ENCODE results near the gene NDRG2. TPM values are rescaled to one million over a fixed set of nuclear protein-coding genes. Genes with fewer than 3 reads are reported as not detected.
A peak's percentile ranks its signal among the peaks of the same experiment; 100 is the strongest.

NDRG2 gene
- total RNA-seq, 1 donor from 2014 or later, result 33.1 TPM

- H3K36me3 Mint-ChIP-seq (ENCODE audit: unreplicated experiment), result peaks cover 14% of the 10 kb centered on the region
These were observed 46.6 kb upstream of the NDRG2 start for GRCh38 chr14:21071225-21072030.

GRCh38 chr14:21070610-21071224 lies 45.9 kb upstream of the NDRG2 start:
- Mint-ChIP-seq H3K4me1 (ENCODE audit: low read depth, unreplicated experiment) (peaks cover 18% of the 10 kb centered on the region), H3K27ac (ENCODE audit: unreplicated experiment) (peak overlapping the region; percentile 87), H3K9me3 (ENCODE audit: unreplicated experiment) (peaks cover 17% of the 10 kb centered on the region), H3K4me3 (ENCODE audit: unreplicated experiment) (peak overlapping the region; percentile 93), H3K27me3 (ENCODE audit: unreplicated experiment) (peaks cover 24% of the 10 kb centered on the region), H3K36me3 (ENCODE audit: unreplicated experiment) (peaks cover 8% of the 10 kb centered on the region)
- peak; percentile 79 for DNase-seq
- peak; percentile 10 for TF ChIP-seq CTCF (IDR thresholded peaks at IDR 0.05; ENCODE audit: partially characterized antibody, unreplicated experiment)

More at GRCh38 chr14:21071225-21072030, 46.6 kb upstream of the NDRG2 start:
- peak overlapping the region; percentile 87 for H3K27ac Mint-ChIP-seq (ENCODE audit: unreplicated experiment)
- DNase-seq, result peak; percentile 89
- H3K4me3 Mint-ChIP-seq (ENCODE audit: unreplicated experiment), result peak overlapping the region; percentile 93
- H3K4me1 Mint-ChIP-seq (ENCODE audit: low read depth, unreplicated experiment), result peaks cover 18% of the 10 kb centered on the region
- no peak for TF ChIP-seq CTCF (IDR thresholded peaks at IDR 0.05; ENCODE audit: partially characterized antibody, unreplicated experiment)
- peaks cover 20% of the 10 kb centered on the region for H3K9me3 Mint-ChIP-seq (ENCODE audit: unreplicated experiment)
- H3K27me3 Mint-ChIP-seq (ENCODE audit: unreplicated experiment), result peaks cover 24% of the 10 kb centered on the region

- DNase-seq, result peak; percentile 68
- peaks cover 24% of the 10 kb centered on the region for H3K27me3 Mint-ChIP-seq (ENCODE audit: unreplicated experiment)
- peak within 1 kb of the TSS; percentile 87 for H3K27ac Mint-ChIP-seq (ENCODE audit: unreplicated experiment)
- TF ChIP-seq CTCF (IDR thresholded peaks at IDR 0.05; ENCODE audit: partially characterized antibody, unreplicated experiment), result no peak
- H3K4me3 Mint-ChIP-seq (ENCODE audit: unreplicated experiment), result peak within 1 kb of the TSS; percentile 93
- peaks cover 6% of the 10 kb centered on the region for H3K36me3 Mint-ChIP-seq (ENCODE audit: unreplicated experiment)
- H3K4me1 Mint-ChIP-seq (ENCODE audit: low read depth, unreplicated experiment), result peaks cover 18% of the 10 kb centered on the region
- H3K9me3 Mint-ChIP-seq (ENCODE audit: unreplicated experiment), result peaks cover 15% of the 10 kb centered on the region
These were observed 45.3 kb upstream of the NDRG2 start, which contains the start of gene ARHGEF40 for GRCh38 chr14:21070083-21070609. Gene ARHGEF40 (plus strand): TSS chr14:21070304. CDS start chr14:21070397, 93 bp downstream.

GRCh38 chr14:21069388-21070082 lies 44.7 kb upstream of the NDRG2 start:
- H3K4me3 Mint-ChIP-seq (ENCODE audit: unreplicated experiment), result peak overlapping the region; percentile 90
- TF ChIP-seq CTCF (IDR thresholded peaks at IDR 0.05; ENCODE audit: partially characterized antibody, unreplicated experiment), result no peak
- peaks cover 24% of the 10 kb centered on the region for H3K27me3 Mint-ChIP-seq (ENCODE audit: unreplicated experiment)
- DNase-seq, result peak; percentile 42
- H3K4me1 Mint-ChIP-seq (ENCODE audit: low read depth, unreplicated experiment), result peaks cover 18% of the 10 kb centered on the region
- peaks cover 15% of the 10 kb centered on the region for H3K9me3 Mint-ChIP-seq (ENCODE audit: unreplicated experiment)
- H3K27ac Mint-ChIP-seq (ENCODE audit: unreplicated experiment), result peak overlapping the region; percentile 81
- peaks cover 6% of the 10 kb centered on the region for H3K36me3 Mint-ChIP-seq (ENCODE audit: unreplicated experiment)

Measured in glutamatergic neuron (in vitro differentiated cells).